Sigmoid colon (tissue), 7 donors: Measurements from ENCODE around the gene SYNDIG1. TPM values are rescaled to one million over a fixed set of nuclear protein-coding genes. Genes with fewer than 3 reads are reported as not detected.

Experiments used
- DNase-seq: peaks from one replicate; pipeline ENCODE4 v3.0.0-alpha.2; 2019
- H3K27ac ChIP-seq, 4 donors: fragments of 200-600 bp; sonication (generic); one replicate each; pipeline ENCODE4 v1.5.1; 2016 to 2019; ENCODE audit warnings: mild to moderate bottlenecking in 1 of 4
- H3K27me3 ChIP-seq, 3 donors: fragments of 200-600 bp; sonication (generic); one replicate each; pipeline ENCODE4 v1.5.1; 2019; ENCODE audit warnings: mild to moderate bottlenecking in 1 of 3
- H3K36me3 ChIP-seq, 4 donors: fragments of 200-600 bp; sonication (generic); one replicate each; pipeline ENCODE4 v1.5.1; 2016 to 2019
- H3K4me1 ChIP-seq, 4 donors: fragments of 200-600 bp; sonication (generic); one replicate each; pipeline ENCODE4 v1.5.1; 2017 to 2019
- H3K4me3 ChIP-seq, 4 donors: fragments of 200-600 bp; sonication (generic); one replicate each; pipeline ENCODE4 v1.5.1; 2017 to 2019; ENCODE audit warnings: mild to moderate bottlenecking in 2 of 4, moderate library complexity in 1 of 4
- H3K9me3 ChIP-seq, 4 donors: fragments of 200-600 bp in 3 of 4; sonication (generic) in 3 of 4; one replicate each; pipeline versions ENCODE4 v1.5.1 to v1.6.1; 2013 to 2019
- CTCF ChIP-seq, 4 experiments: fragments of 450-650 bp in 3 of 4; fragments of 200-600 bp in 1 of 4; IDR thresholded peaks; one replicate each; pipeline ENCODE4 v1.5.1; 2016 to 2019; ENCODE audit warnings: antibody characterized with exemption in 4 of 4, mild to moderate bottlenecking in 3 of 4, moderate library complexity in 2 of 4
- EP300 ChIP-seq, 4 donors: sonication (generic); formaldehyde crosslinking; IDR thresholded peaks; one replicate each; pipeline ENCODE4 v1.6.1; 2017; ENCODE audit warnings: antibody characterized with exemption in 4 of 4
- POLR2A ChIP-seq, 2 donors: fragments of 450-650 bp; IDR thresholded peaks; one replicate each; pipeline ENCODE4 v1.6.1; 2016; ENCODE audit warnings: antibody characterized with exemption in 2 of 2, mild to moderate bottlenecking in 2 of 2, moderate library complexity in 2 of 2
- POLR2AphosphoS5 ChIP-seq, 4 donors: sonication (generic); formaldehyde crosslinking; IDR thresholded peaks; one replicate each; pipeline ENCODE4 v1.6.1; 2017; ENCODE audit warnings: antibody characterized with exemption in 4 of 4
- WGBS, 2 donors: extraction: QIAGEN DNeasy Blood & Tissue Kit; methylation state at CpG; one replicate each; pipeline ENCODE4 v1.1.7; 2013; 5-methylcytosine and 5-hydroxymethylcytosine counted together
- intact Hi-C: fragments of 100-400 bp; cut with DNase I; formaldehyde crosslinking; loops from one replicate; pipeline ENCODE4 v1.15.1; 2023
- polyA plus RNA-seq, 3 donors: library from polyadenylated mRNA; stranded (reverse); fragments of 200-250 nt; gene quantifications; one replicate each; pipeline ENCODE4 v1.2.3, GENCODE V29; 2013
- total RNA-seq, 4 donors: library from RNA; depleted of rRNA; stranded (reverse); fragments of >200 nt; gene quantifications; one replicate each; pipeline ENCODE4 v1.1.0, GENCODE V29; 2016
- donor health status: healthy with polysubstance abuse.
- donor health status: Bipolar disorder and iron deficiency.
- donor health status: healthy.

SYNDIG1 gene
- total and polyA plus RNA-seq, 7 donors = 0.16 to 0.69 (median 0.36) TPM; not detected in 2

DNA sequence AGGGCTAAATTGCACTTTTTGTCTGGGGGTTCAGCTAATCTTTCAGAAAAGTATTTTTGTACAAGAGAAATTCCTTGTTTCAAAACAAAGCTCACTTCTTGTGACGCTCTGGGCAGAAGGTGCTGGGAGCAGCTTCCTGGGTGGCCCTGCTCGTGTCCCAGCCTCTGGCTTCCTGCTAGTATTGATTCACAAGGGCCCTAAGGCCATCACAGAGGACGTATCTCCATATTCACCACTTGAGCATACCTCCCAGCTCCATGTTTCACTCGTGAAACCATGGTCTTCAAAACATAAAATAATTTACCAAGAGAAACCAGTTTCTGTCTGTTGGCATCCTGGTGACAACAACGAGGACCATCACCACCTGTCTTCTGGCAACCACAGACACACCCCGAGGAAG lies 49.1 kb downstream of the SYNDIG1 start:
- WGBS, 2 donors = 63 to 74% methylated on average over 6 of the region's 6 CpGs
- H3K9me3 ChIP-seq = no peaks in the 10 kb centered on the region
- intact Hi-C loops = no loop called here
- no peaks in the 10 kb centered on the region for H3K4me1 ChIP-seq
- no peak overlapping the region for H3K4me3 ChIP-seq
- H3K36me3 ChIP-seq = no peaks in the 10 kb centered on the region
- no peak for DNase-seq
- no peaks in the 10 kb centered on the region for H3K27me3 ChIP-seq
- no peak overlapping the region for H3K27ac ChIP-seq
- TF ChIP-seq CTCF (IDR thresholded peaks at IDR 0.05) (no peak), POLR2A (IDR thresholded peaks at IDR 0.05) (no peak), POLR2AphosphoS5 (IDR thresholded peaks at IDR 0.05) (no peak), EP300 (IDR thresholded peaks at IDR 0.05) (no peak)

- H3K4me3 ChIP-seq = no peak overlapping the region
- 86 to 94% methylated on average over 6 of the region's 6 CpGs for WGBS, 2 donors
- no peaks in the 10 kb centered on the region for H3K27me3 ChIP-seq
- H3K4me1 ChIP-seq = no peaks in the 10 kb centered on the region
- H3K27ac ChIP-seq = no peak overlapping the region
- H3K9me3 ChIP-seq = no peaks in the 10 kb centered on the region
- intact Hi-C loops = no loop called here
- no peaks in the 10 kb centered on the region for H3K36me3 ChIP-seq
- no peak for TF ChIP-seq CTCF (IDR thresholded peaks at IDR 0.05)
- TF ChIP-seq POLR2A (IDR thresholded peaks at IDR 0.05) = no peak
- TF ChIP-seq EP300 (IDR thresholded peaks at IDR 0.05) = no peak
- TF ChIP-seq POLR2AphosphoS5 (IDR thresholded peaks at IDR 0.05) = no peak
- no peak for DNase-seq
These were observed 50.0 kb downstream of the SYNDIG1 start for GRCh38 chr20:24519476-24519875.

GRCh38 chr20:24521032-24521431 lies 51.6 kb downstream of the SYNDIG1 start:
- Histone ChIP-seq H3K4me1 (no peaks in the 10 kb centered on the region), H3K27ac (no peak overlapping the region), H3K27me3 (no peaks in the 10 kb centered on the region), H3K9me3 (no peaks in the 10 kb centered on the region), H3K36me3 (no peaks in the 10 kb centered on the region), H3K4me3 (no peak overlapping the region)
- DNase-seq = no peak
- TF ChIP-seq POLR2A (IDR thresholded peaks at IDR 0.05) (no peak), EP300 (IDR thresholded peaks at IDR 0.05) (no peak), CTCF (IDR thresholded peaks at IDR 0.05) (no peak), POLR2AphosphoS5 (IDR thresholded peaks at IDR 0.05) (no peak)
- 90 to 92% methylated on average over 3 of the region's 3 CpGs for WGBS, 2 donors
- intact Hi-C loops = no loop called here

DNA sequence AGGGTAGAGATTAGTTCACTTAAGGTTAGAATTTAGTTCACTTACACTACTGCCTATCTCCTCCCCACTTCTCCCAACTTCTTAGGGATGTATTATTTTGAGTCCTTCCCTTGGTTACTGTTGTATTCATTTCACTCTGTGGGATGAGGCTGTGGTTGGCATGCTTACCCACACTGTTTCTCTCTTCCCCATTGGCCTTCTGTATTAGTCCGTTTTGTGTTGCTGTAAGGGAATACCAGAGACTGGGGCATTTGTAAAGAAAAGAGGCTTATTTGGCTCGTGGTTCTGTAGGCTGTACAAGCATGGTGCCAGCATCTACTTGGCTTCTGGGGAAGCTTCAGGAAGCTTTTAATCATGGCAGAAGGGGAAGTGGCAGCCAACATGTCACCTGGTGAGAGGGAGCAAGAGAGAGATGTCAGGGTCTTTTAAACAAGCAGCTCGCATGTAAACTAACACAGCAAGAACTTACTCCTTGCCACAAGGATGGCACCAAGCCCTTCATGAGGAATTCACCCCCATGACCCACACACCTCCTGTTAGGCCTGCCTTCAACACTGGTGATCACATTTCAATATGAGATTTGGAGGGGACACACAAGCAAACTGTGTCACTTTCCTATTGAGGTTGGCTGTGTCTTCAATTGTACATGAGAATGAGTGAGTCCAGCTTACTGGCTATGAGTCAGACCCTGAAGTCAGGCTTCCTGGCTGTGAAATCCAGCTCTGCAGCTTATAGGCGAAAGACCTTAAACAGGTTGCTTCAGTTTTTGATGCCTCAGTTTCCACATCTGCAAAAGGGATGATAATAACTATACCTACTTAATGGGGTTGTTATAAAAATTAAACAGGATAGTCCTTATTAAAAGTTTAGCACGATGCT lies 53.3 kb downstream of the SYNDIG1 start:
- Histone ChIP-seq H3K4me1 (no peaks in the 10 kb centered on the region), H3K4me3 (no peak overlapping the region), H3K27me3 (no peaks in the 10 kb centered on the region), H3K9me3 (no peaks in the 10 kb centered on the region), H3K27ac (no peak overlapping the region), H3K36me3 (no peaks in the 10 kb centered on the region)
- WGBS, 2 donors = 81 to 83% methylated on average over 5 of the region's 5 CpGs
- no peak for DNase-seq
- TF ChIP-seq POLR2A (IDR thresholded peaks at IDR 0.05) (no peak), EP300 (IDR thresholded peaks at IDR 0.05) (no peak), CTCF (IDR thresholded peaks at IDR 0.05) (no peak), POLR2AphosphoS5 (IDR thresholded peaks at IDR 0.05) (no peak)
- intact Hi-C loops = no loop called here
